ENCODE results near the gene IMPA2.

DNA sequence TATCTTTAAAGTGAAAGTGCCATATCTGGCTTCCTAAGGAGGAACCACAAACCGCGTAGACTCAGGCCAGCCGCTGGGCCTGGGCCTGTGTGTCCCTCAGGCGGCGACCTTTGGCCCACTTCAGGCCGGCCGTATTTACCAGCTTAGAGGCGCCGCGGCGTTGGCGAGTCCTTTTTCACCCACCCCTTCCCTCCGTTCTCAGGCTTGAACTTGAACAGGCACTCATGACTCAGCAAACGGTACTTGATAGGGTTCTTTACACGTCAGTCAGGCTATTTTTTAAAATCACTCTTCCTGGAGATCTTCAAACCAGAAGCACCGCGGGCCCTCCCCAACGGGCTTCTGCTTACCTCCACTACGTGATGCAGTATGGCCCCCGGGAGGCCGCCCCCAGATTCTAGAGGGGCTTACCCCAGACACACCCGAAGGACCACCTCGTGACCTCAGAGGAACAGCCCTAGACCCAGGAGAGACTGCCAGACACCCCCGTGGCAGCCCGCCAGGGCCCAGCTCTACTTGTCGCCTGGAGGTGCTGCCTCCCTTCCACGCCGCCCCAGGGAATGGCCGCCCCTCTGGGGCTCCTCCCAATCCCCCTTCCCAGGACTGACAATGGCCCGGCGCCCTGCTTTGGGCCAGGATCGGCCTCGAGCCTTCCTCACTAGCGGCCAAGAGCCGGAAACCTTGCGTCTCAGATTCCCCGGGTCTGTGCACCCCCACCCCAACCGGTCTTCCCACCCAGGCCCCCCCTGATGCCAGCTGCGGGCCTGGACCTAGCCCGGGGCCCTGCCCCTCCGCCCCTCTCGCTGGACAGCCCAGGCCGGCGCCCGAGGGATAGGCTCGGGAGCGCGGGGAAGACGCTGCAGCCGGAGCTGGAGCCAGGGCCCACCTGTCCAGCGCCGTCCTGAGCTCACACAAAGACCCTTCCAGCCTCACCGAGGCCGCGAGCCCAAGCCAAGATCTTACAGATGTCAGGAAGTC lies 33.8 kb upstream of the IMPA2 start:
- TF ChIP-seq, protein P1, sequence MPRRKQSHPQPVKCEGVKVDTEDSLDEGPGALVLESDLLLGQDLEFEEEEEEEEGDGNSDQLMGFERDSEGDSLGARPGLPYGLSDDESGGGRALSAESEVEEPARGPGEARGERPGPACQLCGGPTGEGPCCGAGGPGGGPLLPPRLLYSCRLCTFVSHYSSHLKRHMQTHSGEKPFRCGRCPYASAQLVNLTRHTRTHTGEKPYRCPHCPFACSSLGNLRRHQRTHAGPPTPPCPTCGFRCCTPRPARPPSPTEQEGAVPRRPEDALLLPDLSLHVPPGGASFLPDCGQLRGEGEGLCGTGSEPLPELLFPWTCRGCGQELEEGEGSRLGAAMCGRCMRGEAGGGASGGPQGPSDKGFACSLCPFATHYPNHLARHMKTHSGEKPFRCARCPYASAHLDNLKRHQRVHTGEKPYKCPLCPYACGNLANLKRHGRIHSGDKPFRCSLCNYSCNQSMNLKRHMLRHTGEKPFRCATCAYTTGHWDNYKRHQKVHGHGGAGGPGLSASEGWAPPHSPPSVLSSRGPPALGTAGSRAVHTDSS (tag by site-specific recombination; IDR thresholded peaks at IDR 0.05): no peak
- TF ChIP-seq ZNF707 (tag by site-specific recombination; IDR thresholded peaks at IDR 0.05) (no peak), ZNF514 (tag by site-specific recombination; IDR thresholded peaks at IDR 0.05) (no peak), KLF16 (tag by site-specific recombination; IDR thresholded peaks at IDR 0.05) (no peak), ZNF830 (tag by site-specific recombination; IDR thresholded peaks at IDR 0.05; ENCODE audit: low read depth) (no peak), ZNF433 (tag by site-specific recombination; IDR thresholded peaks at IDR 0.05; ENCODE audit: low read depth) (no peak), HOXA7 (CRISPR knock-in tag; IDR thresholded peaks at IDR 0.05; ENCODE audit: borderline replicate concordance) (no peak)
- TF ChIP-seq, protein P2, sequence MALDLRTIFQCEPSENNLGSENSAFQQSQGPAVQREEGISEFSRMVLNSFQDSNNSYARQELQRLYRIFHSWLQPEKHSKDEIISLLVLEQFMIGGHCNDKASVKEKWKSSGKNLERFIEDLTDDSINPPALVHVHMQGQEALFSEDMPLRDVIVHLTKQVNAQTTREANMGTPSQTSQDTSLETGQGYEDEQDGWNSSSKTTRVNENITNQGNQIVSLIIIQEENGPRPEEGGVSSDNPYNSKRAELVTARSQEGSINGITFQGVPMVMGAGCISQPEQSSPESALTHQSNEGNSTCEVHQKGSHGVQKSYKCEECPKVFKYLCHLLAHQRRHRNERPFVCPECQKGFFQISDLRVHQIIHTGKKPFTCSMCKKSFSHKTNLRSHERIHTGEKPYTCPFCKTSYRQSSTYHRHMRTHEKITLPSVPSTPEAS (tag by site-specific recombination; IDR thresholded peaks at IDR 0.05): no peak
- TF ChIP-seq, protein P3, sequence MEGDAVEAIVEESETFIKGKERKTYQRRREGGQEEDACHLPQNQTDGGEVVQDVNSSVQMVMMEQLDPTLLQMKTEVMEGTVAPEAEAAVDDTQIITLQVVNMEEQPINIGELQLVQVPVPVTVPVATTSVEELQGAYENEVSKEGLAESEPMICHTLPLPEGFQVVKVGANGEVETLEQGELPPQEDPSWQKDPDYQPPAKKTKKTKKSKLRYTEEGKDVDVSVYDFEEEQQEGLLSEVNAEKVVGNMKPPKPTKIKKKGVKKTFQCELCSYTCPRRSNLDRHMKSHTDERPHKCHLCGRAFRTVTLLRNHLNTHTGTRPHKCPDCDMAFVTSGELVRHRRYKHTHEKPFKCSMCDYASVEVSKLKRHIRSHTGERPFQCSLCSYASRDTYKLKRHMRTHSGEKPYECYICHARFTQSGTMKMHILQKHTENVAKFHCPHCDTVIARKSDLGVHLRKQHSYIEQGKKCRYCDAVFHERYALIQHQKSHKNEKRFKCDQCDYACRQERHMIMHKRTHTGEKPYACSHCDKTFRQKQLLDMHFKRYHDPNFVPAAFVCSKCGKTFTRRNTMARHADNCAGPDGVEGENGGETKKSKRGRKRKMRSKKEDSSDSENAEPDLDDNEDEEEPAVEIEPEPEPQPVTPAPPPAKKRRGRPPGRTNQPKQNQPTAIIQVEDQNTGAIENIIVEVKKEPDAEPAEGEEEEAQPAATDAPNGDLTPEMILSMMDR (tag by site-specific recombination; IDR thresholded peaks at IDR 0.05): no peak

Measured in HEK293 (cell line).